GM18508 (cell line): Measurements from ENCODE around the gene ALCAM.

Experiments used
- ATAC-seq: cut with Tn5 transposase; IDR thresholded peaks from one replicate; pipeline ENCODE4 v1.9.1; 2021; ENCODE audit warnings: moderate number of reproducible peaks; ENCODE audit not compliant: insufficient read depth, unreplicated experiment

Gene ALCAM

DNA sequence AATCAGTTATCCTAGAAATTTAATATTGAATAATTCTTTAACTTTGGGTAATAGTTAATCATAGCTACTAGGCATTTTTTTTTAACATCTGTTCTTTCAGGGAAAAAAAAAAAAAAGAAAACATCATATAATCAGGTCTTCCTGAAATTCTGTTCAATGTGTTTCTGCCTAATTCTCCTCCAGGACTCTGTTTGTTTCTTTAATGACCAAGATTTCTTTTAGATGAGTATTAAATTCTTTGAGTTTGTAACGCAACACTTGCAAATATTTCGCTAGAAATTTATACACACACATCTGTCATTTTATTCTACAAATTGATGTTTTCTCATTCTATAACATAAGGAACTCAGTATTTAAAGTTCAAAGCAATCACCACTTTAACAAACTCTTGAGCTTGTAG, 56.7 kb downstream of the ALCAM start:
- ATAC-seq: no peak

DNA sequence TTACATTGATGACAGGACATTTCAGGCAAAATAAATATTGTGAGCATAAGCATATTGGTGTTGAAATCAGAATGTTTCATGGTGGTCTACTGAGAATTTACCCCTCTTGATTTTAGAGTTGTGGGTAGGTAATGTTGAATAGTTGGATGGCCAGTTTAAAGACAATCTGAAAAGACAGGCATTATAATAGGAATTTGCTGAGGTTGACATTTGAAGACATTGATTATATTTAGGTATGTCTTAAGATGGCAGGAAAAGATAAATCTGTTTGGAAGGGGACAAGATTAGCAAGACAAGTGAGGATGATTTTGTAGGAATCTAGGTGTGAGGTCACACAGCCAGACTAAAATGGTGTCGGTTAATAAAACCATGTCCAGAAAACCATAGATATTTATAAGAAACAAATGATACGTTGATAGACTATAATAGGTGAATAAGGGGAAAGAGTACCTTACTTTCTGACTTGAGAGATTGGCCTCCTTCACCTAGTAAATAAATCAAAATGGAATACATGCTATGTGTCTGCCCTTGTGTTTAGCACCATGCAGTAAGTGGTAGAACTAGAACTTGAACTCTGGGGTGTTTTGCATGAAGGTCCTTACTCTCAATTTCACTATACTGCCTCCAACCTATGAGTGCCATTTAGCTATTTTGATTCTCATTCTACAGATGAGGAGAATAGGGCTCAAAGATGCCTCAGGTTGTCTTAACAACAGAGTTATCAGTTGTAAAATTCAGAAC, 57.9 kb downstream of the ALCAM start:
- no peak for ATAC-seq

DNA sequence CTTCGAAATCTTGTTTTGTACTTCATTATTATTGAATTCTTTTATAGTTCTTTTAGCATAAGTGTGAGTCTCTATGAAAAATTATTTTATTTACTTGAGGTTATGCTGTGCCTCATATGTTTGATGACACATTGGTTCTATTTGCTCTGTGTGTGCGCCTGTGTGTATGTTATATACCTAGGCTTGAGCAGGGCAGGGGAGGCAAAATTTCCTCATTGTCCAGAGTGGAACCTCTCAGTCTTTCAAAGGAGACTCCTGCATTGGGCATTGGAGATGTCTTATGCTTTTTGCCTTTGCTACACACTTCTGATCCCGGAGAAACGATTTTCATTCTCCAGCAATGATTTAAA, 58.4 kb downstream of the ALCAM start:
- no peak for ATAC-seq

DNA sequence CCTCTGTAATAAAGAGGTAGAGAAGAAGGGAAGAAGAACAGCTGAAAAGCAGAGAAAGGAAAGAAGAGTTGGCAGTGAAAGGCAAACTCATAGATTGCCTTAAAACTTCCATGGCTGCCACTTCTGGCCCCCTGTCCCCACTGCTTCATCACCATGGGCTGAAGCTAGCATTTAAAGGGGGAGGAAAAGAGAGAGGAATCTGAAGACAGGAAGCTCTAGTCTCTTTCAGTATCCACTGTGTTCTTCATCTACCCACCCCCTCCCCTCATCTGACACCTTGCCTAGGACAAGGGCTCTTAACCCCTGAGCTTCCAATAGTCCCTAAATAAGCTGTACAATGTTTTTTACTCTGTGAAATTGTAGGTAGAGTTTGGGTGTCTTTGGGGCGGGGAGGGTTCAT, 60.6 kb downstream of the ALCAM start:
- ATAC-seq: no peak

DNA sequence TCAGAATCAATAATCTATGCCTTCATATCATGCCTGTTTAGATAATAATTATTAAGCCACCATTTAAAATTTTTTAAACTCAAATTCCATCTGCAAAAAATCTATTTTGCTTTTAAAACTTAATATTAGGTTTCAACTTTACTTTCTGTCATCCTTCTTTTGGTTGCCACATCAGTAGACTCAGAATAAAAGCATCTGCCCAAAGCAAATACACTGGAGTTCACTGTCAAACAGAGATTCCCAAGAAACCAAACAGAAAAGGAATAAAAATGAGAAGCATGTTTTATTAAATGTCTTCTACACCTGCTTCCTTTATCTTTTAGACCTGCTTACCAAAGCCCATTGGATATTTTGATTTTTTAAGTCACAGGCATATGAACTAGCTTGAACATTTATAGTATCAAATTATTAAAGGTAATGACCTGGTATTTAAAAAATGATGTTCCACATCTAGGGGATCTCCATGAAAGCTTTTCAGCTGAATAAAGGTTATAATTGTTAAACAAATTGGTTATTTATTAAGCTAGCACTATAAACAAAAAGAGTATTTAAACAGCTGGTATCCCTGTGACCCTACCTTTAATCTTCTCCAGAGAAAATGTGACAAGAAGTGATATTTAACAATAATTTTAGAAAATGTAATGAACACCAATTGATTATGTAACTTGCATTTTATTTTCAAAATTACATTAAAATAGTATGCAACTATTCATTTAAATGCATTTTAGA, 62.5 kb downstream of the ALCAM start:
- no peak for ATAC-seq

DNA sequence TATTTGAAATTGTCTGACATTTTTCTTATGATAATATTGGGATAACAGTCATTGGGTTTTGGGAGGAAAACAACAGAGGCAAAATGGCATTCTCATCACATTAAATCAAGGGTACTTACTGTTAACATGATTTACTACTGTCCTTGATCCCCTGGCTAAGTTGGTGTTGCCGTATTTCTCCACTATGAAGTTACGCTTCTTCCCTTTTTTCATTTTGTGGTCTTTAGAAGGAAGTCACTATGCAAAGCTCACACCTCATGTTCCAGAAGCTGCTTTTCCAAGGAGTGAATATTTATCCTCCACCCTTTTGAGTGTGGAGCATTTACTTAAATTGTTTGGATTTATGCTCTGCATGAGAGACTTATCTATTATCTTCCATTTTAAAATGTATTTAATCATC, 63.7 kb downstream of the ALCAM start:
- ATAC-seq: no peak

DNA sequence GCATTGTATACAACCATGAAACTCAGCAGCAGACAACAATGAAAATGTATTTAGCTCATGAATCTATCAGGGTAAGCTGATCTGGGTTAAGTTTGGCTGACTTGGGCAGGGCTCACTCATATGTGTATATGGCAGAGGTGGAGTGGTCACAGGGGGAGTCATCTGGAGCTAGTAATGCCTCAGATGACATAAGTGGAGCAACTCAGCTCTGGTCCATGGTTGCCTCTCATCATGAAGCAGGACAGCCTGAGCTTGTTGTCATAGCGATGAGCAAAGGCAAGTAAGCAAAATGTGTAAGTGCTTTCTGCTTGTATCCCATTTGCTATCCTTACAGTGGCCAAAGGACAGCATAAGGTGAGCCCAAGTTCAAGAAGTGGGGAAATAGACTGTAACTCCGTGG, 64.5 kb downstream of the ALCAM start:
- no peak for ATAC-seq

DNA sequence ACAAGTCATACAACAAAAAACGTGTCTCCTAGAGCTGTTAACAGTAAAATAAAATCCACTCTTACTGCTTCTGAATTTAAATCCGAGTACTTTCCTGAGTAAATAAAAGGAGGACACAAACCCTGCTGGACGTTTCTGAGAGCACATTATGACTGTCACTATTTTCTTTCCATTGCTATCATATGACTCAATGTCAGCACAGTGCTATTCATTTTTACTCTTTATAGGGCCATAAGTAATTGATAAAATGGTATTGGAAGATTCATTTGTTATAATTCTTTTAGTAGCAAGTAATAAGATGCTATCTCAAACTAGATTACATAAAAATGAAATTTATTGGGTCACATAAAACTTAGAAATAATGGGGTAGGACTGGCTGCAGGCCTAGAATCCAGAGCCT, 68.6 kb downstream of the ALCAM start:
- ATAC-seq: no peak

DNA sequence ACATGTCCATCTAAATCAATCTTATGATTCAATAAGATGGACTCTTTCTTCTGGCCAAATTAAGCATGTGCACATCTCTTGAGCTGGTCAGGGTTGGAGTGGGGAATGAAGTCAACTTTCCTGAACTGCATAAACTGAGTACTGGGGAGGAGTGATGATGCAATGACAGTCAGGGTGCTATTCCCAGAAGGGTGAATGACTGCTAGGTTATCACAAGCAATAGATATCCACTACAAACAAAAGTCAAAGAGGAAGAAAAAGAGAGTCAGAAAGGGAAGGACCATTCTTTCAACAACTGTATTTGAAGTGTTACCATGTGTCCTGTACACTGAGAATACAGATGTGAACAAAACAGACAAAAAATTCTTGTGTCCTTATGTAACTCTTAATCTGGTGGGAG, 70.0 kb downstream of the ALCAM start:
- no peak for ATAC-seq

DNA sequence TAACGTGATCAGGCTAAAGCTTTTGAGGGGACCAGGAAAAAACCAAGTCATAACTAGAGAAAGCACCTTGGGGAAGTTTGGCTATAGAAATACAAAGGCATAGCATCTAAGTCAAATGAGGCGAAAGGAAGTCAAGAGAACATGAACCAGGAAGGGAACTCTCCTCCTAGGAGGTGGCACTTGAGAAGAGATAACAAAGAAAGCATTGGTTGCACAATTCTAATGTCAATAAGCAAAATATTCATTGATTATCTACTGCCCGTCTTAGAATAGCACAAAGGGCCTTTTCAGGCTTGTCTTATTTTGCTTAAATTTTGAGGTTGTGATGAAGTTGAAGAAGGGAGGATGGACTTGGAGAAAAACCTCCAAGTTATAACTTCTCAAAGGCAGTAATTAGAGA, 73.4 kb downstream of the ALCAM start:
- ATAC-seq: no peak

DNA sequence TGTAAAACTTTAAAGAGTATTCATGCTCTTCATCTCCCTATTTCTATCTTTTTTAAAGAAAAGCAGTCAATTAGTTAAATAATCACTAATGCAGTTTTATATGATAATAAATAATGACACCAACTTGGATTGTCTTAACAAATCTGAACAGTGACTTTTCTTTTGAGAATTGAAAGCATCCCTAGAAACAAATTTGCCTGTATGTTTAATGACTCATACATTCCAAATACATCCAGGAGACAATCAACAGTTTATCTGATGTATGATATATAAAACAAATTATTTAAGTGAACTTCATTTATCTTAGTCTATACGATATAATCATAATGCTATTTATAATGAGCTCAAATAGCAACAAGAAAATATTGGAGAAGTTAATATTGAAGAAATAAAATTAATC, 78.0 kb downstream of the ALCAM start:
- ATAC-seq: no peak

DNA sequence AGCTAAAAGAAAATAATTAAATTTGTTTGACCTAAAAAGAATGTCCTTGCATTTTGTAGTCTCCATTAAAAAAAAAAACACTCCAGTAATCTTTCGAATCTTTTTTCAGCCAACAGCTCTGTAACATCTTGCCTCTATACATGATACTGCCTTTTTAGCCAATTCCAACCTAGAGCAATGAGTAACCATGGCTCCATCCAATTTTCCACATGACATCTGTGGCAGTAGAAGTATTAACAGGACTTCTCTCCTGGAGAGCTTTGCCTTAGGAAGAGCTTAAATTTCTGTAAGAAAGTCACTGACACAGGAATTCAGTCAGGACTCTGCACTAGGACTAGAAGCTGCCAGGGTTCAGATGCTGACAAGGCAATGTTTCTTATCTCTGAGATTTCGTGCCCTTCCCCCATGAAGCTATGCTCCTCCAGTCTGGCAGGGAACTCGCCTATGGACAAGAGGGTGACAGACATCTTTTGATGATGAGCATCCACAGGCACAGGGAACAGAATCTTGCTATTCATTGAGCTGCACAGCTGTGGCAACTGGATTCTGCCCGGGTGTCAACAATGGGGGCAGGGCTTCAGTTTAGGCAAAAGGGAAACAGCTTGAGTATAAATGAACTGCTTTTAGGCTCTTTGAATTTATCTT, 81.8 kb downstream of the ALCAM start:
- ATAC-seq: no peak

DNA sequence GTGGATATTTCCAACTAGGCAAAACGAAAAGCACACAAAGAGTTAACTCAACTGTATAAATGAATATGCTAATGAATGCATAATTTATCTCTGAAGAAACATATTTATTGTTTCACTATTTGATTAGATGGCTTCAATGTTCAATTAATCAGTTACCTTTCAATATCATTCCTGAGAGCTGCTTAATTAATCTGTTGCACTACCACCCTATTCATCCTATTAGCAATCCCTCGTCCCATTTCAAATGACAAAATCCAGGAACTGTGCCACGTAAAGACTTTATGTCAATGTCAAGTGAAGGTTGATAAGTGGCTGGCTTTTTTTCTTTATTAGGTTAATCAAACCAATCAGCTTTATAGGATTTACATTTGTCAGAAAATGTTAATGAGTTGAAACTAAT, 82.7 kb downstream of the ALCAM start:
- no peak for ATAC-seq

DNA sequence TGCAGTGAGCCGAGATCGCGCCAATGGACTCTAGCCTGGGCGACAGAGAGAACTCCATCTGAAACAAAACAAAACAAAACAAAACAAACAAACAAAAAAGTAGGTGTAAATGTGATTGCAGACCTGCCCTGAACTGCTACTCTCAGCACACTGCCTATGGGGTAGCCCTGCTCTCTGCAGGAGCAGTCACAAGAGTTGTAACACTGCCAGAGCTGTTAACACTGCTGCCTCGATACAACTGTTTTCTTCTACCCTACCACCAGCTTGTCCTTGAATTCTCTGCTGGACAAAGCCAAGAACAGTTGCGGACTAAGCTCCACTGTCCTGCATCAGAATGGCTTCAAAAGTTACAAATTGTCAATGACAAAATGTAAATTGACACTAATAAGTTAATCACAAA, 89.3 kb downstream of the ALCAM start:
- ATAC-seq: no peak

DNA sequence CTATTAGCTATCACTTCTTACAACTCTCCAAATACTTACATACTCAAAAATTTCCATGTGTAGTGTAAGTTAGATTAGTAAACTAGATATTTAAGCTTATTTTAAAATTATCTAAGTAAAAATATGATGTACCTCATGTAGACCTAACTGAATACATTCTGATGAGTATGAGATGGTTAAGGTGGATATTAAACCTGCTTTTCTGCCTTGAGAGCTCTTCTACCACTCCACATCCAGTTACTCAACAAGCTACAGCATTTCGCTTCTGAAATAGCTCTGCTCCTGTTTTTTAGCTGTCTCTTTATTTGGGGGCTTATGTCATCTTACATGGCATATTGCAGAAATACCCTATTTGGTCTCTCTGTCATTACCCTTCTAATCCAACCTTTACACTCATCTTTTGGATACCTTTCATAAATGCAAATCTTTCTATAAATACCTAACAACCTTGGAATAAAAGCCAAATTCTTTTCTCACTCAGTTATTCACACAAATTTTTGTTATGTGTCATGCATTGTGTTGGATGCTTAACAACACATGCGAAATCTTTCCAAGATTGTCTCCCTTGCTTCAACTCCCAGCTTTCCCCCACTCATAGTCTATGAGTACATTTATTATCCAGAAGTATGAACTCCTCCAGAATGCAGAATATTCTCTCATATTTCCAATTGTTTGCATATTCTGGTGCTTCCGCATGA, 92.0 kb downstream of the ALCAM start:
- ATAC-seq: no peak

DNA sequence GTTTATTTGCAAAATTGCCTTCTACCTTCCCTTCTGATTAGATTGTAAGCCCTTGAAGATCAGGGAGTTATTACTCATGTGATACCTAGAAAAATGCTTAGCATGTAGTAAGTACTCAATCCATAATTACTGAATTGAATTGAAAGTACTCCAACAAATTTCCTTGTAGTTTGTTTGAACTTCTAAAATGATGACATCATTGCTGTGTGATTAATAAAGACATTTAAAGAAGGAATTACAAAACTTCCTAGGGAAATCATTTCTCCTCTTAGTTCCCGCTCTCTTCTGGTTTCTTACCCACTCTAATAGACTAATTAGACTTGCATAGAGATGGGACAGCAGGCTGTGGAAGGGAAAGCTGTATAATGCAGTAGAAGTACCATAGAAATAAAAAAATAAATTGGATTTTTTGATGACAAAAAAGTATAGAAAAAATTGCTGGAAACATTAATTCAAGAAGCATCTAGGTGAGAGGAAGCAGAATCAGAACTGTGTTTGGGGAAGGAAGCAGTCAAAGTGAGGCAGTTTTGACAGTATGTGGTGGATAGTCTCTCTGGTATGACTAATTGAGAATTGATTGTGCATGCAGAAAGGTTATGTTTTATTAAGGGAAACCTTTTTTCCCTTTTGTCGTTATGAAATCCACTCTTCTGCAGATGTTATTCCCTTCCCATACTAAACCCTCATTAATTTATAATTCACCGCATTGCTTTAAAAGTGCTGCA, 93.0 kb downstream of the ALCAM start:
- ATAC-seq: no peak

DNA sequence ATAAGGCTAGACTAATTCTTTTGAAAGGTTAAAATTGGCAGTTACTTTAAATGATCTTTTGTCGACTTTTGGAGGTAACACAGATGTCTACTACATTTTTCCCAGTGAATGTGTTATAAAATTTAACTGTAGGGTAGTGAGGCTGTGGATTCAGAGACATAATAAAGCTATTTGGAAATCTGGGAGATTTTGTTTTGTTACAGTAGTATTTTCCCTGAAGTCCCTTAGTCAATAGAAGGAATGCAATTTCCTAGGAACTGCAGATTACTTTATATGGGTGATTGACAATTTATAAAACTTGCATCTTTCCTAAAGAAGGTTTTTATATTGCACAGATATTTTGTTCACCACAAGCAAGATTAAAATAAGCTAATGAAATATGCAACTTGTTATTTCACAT, 96.9 kb downstream of the ALCAM start:
- ATAC-seq: no peak

DNA sequence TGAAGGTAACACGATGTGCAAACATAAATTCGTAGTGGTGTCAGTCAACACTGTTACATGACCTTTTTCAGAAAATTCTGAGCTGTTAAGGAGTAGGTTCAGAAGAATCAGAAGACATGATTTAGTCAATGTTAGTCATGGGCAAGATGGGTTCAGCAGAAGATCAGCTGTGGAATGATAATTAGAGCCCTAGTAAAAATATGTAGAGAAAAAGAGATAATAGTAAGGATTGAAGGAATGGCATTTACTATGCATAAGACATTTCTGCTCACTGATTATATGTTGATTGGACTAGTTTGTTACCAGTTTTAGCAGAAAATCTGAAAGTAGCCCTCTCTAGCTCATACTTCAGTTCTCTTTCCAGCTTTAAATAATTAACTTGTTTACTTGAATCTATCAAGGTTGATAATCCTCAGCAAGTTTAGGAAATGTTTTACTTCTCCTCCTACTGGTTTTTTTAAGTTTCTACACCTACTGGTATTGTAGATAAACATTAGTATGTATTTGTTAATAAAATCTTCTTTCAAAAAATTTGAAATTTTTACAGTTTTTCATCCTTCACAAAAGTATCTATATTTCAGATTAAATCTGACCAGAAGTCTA, 98.6 kb downstream of the ALCAM start:
- no peak for ATAC-seq

DNA sequence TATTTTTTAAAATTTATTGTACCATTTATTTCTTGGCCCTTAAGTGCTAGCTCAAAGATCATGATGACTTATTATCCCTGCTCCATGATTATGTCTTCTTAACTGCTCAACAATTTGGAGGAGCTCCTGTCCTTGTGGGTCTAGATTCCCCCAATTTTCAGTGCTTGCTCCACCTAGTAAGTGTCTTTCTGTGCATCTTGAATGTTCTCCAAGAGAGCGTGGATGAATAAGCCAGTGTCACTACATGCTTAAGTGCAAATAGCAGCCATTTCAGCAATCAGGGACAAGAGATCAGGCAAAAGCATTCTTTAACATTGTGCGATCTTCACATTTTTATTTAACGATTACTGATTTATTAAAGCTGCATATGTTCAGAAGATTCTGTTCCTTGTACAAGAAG, 99.4 kb downstream of the ALCAM start:
- ATAC-seq: no peak
